KG1 (cell line): ENCODE measurements around the gene CCNO.

Experiments used
- DNase-seq: peaks from one replicate; lab custom pipeline; 2025; lab: John Stamatoyannopoulos, UW

The CCNO gene

DNA sequence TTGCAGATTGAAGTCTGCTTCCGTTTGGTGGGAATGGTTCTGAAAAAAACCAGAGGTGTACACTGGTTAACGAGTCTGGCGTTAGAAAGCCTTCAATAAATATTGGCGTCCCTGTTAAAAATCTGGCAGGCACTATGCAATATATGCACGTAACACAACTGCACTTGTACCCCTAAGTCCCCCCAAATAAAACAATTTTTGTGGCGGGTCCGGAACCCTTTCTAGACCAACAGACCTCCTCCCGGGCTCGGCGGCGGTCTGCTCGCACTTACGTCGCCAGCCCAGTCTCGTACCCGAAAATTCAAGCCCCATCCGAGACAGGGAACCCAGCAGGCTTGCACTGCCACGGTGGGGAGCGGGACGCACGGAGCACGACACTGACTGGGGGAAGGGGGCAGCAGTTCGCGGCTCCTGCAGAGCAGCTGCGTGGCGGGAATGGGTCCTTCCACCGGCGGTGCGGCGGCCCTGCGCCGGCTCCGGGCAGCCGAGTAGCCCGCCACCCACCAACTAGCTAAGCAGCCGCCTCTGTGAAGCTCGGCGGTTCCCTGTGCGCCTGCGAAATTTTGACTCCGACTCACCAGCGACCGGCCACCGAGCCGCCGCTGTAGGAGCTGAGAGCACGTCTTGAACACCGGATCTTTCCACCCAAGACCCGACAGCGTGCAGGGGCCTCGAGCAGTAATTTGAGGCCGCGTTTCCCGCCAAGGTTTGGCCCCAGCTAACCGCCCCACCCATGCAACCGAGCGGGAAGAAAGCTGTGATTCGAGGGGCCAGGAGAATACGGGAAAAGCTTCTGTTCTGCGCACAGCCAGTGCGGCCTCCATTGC lies 10.2 kb downstream of the CCNO start:
- DNase-seq: no peak

DNA sequence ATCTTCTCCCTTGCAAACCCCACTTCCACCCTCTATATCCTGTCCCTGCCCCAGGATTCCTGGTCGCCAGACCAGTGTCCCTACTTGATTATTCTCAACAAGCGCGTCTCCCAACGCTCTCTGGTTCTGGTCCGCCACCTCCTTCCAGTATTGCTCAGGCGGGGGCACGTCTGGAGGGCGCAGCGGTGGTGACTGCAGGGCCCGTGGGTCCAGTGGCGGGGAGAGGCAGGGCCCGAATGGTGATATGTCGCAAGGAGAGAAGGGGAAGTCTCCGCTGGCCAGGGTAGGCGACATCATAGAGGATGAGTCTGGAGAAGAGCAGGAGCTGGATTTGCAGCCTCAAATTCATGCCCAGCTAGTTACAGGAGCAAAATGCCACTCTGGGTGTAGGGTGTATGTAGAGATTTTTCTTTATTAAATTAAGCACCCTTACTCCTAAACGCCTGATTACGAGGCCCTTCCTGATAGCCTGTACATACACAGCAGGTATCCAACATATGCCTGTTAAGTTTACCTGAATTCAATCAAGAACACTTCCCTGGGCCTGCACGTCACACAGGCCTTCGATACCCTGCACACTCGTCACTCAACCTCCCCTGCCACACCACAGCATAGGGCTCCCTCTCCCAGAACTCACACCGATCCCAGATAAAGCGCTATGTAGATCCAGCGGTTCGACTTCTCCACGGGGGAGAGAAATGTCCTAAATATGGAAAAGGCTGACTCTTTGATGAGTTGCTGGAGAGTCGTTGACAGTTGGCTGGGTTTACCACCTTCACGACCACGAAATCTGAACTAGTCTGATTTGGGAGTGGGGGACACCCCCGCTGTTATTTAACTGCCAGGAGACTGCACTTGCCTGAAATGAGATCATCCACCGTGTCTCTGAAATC lies 11.1 kb downstream of the CCNO start:
- no peak for DNase-seq

- DNase-seq: no peak
These were observed 12.8 kb downstream of the CCNO start for GRCh38 chr5:55220433-55221185.

GRCh38 chr5:55219770-55220169 lies 13.6 kb downstream of the CCNO start:
- no peak for DNase-seq

DNA sequence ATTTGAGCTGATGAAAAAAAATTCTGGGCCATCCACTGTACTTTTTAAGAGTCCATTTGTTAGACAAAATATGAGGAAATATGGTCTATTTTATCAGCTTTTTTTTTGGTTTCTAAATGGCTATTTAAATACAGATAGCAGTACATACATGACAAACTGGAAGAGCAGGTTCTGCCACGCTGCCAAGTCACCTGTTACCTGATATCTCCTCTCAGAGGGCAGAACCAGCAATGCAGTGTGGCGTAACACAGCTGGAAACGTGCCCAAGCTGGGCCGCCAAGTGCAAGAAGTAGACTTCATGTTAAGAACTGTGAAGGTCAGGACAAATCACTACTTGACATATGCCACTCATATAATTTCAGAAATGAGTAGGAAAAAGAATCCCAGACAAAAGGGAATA lies 14.4 kb downstream of the CCNO start:
- DNase-seq: no peak

GRCh38 chr5:55211184-55211874 lies 22.1 kb downstream of the CCNO start:
- no peak for DNase-seq

GRCh38 chr5:55205001-55205400 lies 28.4 kb downstream of the CCNO start:
- DNase-seq: no peak

GRCh38 chr5:55191165-55191564 lies 42.2 kb downstream of the CCNO start:
- DNase-seq: no peak

GRCh38 chr5:55188656-55189540 lies 44.5 kb downstream of the CCNO start:
- DNase-seq: no peak

DNA sequence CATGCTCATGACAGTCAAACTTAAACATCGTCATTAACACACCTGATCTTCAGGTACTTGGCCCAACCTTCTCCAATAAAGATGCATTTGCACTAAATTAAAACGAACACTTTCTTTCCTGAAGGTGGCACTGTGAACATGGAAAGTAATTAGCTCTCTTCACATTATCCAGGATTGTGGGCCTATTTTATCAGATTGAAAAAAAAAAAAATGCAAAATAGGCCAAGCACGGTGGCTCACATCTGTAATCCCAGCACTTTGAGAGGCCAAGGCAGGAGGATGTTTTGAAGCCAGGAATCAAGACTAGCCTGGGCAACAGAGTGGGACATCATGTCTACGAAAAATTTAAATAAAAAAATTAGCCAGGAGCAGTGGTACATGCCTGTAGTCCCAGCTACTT lies 46.0 kb downstream of the CCNO start:
- DNase-seq: no peak
